Fibroblast of gingiva (primary cell): ENCODE measurements around the gene PRR18.
A peak's percentile ranks its signal among the peaks of the same experiment; 100 is the strongest.

Source experiments
- DNase-seq: peaks from one replicate; pipeline ENCODE4 v3.0.0-alpha.2; 2011; ENCODE audit warnings: low read depth

Gene PRR18

GRCh38 chr6:166333172-166333995 lies 25.2 kb upstream of the PRR18 start:
- DNase-seq, result no peak

GRCh38 chr6:166331503-166332415 lies 23.6 kb upstream of the PRR18 start:
- DNase-seq, result no peak

- peak; percentile 5 for DNase-seq
Observed at GRCh38 chr6:166330612-166331011, 22.4 kb upstream of the PRR18 start.

GRCh38 chr6:166325383-166326042 lies 17.3 kb upstream of the PRR18 start:
- DNase-seq, result no peak

- DNase-seq, result no peak
Observed at GRCh38 chr6:166323395-166323794, 15.2 kb upstream of the PRR18 start.

GRCh38 chr6:166318649-166319600 lies 10.7 kb upstream of the PRR18 start:
- DNase-seq, result no peak

GRCh38 chr6:166318227-166318626 lies 10.0 kb upstream of the PRR18 start:
- DNase-seq, result no peak

GRCh38 chr6:166317261-166318212 lies 9.3 kb upstream of the PRR18 start:
- DNase-seq, result no peak

- no peak for DNase-seq
Observed at GRCh38 chr6:166315436-166315835, 7.2 kb upstream of the PRR18 start.

- no peak for DNase-seq
Observed at GRCh38 chr6:166314454-166314853, 6.3 kb upstream of the PRR18 start.

- peak; percentile 27 for DNase-seq
Observed at GRCh38 chr6:166313255-166314070, 5.3 kb upstream of the PRR18 start.

GRCh38 chr6:166312832-166313231 lies 4.6 kb upstream of the PRR18 start:
- no peak for DNase-seq

GRCh38 chr6:166310634-166311033 lies 2.4 kb upstream of the PRR18 start:
- no peak for DNase-seq

- DNase-seq, result no peak
Observed at GRCh38 chr6:166309977-166310376, 1.8 kb upstream of the PRR18 start.

- no peak for DNase-seq
Observed at GRCh38 chr6:166308769-166309589, 787 bp upstream of the PRR18 start.

GRCh38 chr6:166307082-166308032 lies 835 bp downstream of the PRR18 start:
- DNase-seq, result no peak

GRCh38 chr6:166306378-166307081 lies 1.7 kb downstream of the PRR18 start:
- no peak for DNase-seq
